Measurements from ENCODE around the gene RUNX3.
"Not testable (repeated sequence)": the region's sequence is repeated elsewhere in the genome, so short reads cannot be mapped to it uniquely, and the experiment has no call there.

Gene RUNX3

DNA sequence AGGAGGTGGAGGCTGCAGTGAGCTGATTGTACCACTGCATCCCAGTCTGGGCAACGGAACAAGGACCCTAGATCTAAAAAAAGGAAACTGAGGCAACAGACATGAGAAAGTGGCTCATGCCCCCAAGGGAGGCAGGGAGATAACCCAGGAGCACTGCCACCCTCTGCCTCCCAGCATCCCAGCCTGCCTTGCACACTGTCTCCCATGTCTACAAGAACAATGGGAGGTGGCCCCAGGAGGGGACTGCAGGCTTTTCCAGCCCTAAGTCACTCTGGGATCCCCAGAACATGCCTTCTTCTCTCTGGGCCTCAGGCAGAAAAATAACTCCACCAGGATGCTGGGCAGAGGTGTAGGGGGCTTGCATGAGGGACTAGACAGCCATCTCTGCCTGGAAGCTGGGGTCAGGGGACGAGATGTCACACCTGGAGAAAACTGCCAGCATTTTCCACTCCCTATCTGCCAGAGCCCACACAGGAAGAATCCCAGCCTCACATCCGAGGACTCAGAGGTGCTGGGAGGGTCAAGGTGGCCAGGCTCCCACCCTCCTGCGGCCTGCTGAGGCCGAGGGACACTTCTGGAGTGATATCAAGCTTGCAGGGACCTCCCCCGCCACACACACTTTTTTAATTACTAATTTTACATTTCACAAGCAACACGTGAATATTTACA, 21.4 kb downstream of the RUNX3 start:
- TF ChIP-seq POLR2AphosphoS5 (IDR thresholded peaks at IDR 0.05; ENCODE audit: low read depth, low read length) (0 out of 2 replicates have a peak, but pooled peaks have one; percentile 34), POLR2A (IDR thresholded peaks at IDR 0.05; ENCODE audit: low read depth, low read length) (0 out of 2 replicates have a peak, but pooled peaks have one; percentile 32), TAF1 (IDR thresholded peaks at IDR 0.05; ENCODE audit: borderline replicate concordance, low read depth, low read length) (no peak)
- FAIRE-seq (no peak), DNase-seq (ENCODE audit: insufficient read length) (peak; percentile 10)

DNA sequence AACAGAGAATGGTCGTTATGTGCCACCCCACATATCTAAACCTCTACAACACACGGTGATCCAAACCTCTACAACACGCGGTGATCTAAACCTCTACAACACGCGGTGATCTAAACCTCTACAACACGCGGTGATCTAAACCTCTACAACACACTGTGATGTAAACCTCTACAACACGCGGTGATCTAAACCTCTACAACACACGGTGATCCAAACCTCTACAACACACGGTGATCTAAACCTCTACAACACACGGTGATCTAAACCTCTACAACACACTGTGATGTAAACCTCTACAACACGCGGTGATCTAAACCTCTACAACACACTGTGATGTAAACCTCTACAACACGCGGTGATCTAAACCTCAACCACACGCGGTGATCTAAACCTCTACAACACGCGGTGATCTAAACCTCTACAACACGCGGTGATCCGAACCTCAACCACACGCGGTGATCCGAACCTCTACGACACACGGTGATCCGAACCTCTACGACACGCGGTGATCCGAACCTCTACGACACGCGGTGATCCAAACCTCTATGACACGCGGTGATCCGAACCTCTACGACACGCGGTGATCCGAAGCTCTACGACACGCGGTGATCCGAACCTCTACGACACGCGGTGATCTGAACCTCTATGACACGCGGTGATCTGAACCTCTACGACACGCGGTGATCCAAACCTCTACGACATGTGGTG, 22.3 kb downstream of the RUNX3 start:
- not testable (repeated sequence) for DNase-seq (ENCODE audit: insufficient read length); FAIRE-seq

DNA sequence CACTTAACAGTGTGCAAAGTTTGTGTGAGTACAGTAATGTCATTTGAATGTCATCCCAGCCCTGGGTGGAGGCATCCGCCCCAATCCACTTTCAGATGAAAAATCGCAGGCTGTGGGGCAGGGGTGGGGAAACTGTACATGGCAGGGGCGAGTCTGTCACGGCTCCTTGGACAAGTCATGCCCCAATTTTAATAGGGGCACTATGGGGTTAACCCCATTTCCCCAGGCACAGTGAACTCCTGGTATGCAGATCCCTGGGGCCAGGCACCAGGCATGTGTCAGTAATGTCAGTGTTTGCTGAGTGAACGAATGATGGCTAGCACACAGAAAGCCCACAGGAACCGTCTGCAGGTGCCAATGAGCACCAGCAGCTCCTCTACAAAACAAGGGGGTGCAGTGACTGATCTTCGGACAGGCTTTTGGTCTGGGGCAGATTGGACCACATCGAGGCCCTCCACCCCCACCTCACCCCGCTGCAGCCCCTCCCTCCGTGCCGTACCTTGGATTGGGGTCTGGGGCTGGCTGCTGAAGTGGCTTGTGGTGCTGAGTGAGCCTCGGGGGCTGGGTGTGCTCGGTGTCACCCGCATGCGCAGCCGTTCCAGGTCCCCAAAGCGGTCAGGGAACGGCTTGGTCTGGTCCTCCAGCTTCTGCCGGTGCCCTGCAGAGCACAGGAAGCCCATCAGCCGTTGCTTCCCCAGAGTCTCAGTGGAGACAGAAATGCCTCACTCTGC, 23.2 kb downstream of the RUNX3 start:
- DNase-seq (ENCODE audit: insufficient read length) (peak; percentile 13), FAIRE-seq (no peak)
- TF ChIP-seq POLR2A (IDR thresholded peaks at IDR 0.05; ENCODE audit: low read depth, low read length), result no peak
- no peak for TF ChIP-seq TAF1 (IDR thresholded peaks at IDR 0.05; ENCODE audit: borderline replicate concordance, low read depth, low read length)
- no peak for TF ChIP-seq POLR2AphosphoS5 (IDR thresholded peaks at IDR 0.05; ENCODE audit: low read depth, low read length)

DNA sequence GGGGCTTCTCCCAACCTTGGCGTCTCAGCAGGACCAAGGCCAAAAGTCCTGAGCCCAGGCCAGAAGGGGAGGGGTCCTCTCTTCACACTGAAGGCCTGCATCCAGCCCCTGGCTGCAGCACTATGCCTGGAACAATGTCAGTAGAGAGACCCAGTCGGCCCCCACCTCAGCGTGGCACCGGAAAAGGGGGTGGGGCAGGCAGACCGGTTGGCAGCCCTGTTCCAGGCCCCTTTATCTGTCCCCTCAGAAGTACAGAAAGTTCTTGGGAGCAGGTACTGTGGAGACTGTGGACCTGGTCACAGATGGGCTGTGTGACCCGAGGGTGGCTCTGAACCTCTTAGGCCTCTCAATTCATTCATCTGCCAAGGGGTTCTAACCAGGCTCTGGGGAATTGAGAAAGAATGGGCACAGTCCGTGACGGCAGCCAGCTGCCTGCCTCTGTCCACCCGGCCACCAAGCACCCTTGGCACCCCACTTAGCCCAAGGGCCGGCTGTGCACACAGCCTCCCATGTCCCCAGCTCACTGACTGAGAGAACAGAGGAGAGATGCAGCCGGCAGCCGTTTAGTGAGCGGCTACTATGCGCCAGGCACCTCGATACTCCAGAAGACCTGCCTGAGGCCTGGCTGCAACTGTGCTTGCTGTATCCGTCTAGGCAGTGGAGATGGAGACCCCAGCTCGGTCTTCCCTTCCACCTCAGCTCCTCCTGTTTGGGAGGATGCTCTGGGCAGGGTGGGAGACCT, 23.9 kb downstream of the RUNX3 start:
- FAIRE-seq (no peak), DNase-seq (ENCODE audit: insufficient read length) (no peak)
- TF ChIP-seq POLR2AphosphoS5 (IDR thresholded peaks at IDR 0.05; ENCODE audit: low read depth, low read length) (no peak), POLR2A (IDR thresholded peaks at IDR 0.05; ENCODE audit: low read depth, low read length) (no peak), TAF1 (IDR thresholded peaks at IDR 0.05; ENCODE audit: borderline replicate concordance, low read depth, low read length) (no peak)

DNA sequence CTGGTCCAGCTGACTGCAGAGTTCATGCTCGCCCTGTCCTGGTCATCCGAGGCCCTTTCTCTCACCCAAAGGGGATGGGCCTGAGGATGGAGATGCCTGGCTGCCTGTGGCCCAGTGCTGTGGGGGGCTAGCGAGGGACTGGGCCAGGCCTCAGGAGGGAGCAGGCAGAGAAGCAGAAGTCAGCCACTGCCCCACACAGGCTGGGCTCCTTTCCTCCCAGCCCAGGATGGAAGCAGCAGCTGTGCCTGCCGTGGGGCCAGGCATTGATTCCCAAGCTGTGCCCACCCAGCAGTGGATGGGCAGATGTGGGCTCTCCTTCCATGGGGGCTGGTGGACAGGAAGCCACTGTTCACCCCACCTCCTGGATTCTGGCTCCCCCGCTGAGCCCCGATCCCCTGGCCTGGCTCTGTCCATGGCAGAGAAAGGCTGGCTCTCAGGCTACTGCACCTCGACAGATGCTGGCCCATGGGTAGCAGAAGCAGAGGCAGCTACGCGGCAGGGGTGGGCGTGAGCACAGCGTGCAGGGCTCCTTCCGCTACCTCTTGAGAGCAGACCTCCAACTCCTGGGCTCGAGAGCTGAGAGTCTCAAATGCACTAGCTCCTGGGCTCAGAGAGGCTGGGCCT, 24.6 kb downstream of the RUNX3 start:
- FAIRE-seq, result no peak
- TF ChIP-seq POLR2AphosphoS5 (IDR thresholded peaks at IDR 0.05; ENCODE audit: low read depth, low read length) (peak; percentile 34; the same call in 1 of the 2 replicates), POLR2A (IDR thresholded peaks at IDR 0.05; ENCODE audit: low read depth, low read length) (no peak)
- DNase-seq (ENCODE audit: insufficient read length), result peak; percentile 23

DNA sequence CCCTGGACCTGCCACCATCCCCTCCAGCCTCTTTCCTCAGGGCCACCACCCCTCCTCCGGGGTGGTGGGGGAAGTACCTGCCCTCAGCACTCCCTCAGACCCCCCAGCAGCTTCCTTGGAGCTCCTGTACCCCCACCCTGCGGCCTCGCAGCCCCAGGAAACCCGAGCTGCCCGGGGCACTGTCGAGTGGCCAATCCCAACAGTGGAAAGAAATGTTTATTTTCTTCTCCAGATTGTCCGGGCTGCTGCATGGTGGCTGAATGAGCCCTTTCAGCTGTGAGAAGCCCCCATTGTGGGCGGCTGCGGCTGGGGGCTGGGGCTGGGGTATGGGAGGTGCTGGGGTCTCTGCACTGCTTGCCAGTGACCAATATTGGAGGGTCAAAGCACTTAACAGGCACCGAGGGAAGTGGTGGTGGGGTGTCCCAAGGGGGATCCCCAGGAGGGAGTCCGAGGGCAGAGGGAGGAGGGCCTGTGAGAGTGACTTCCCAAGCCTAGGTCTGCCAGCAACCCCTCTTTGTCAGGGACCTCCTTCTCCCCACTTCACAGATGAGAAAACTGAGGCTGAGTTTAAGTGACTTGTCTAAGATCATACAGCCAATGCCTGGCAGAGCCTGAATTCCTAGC, 25.2 kb downstream of the RUNX3 start:
- DNase-seq (ENCODE audit: insufficient read length), result peak; percentile 30
- FAIRE-seq, result no peak
- TF ChIP-seq POLR2AphosphoS5 (IDR thresholded peaks at IDR 0.05; ENCODE audit: low read depth, low read length) (no peak), TAF1 (IDR thresholded peaks at IDR 0.05; ENCODE audit: borderline replicate concordance, low read depth, low read length) (no peak), POLR2A (IDR thresholded peaks at IDR 0.05; ENCODE audit: low read depth, low read length) (no peak)

DNA sequence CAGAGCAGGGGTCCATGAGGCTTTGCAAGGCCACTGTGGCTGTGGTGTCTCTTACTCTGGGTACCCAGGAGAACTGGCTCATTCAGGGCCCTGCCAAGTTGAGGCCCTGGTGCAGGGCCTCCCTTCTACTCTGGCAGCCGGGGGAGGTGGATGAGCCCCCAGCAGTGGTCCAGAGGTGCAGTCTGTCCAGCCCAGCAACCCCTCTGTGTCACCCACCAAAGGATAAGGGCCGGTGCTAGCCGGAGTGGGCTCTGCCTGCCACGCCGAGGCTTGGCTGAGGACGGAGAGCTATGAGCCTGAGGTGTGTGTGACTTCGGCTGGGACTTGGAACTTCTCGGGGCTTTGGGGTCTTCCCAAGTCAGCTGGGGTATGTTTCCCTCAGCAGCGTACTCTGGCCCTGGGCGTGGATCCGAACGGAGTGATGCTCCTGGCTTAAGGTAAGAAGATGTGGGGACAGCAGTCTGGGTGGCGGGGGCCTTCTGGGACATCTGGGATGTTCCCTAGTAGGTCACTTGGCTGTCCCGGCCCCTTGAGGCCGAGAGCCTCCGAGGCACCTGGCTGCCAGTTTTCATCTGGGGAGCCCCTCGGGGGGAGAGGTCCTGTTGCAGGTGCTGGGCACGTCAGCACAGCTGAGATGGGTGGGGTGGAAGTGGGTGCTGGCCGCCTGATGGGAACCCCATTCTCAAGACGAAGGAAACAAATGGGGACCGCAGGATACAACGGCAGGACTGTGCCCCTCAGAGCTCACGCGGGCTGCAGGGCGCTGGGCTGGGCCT, 25.9 kb downstream of the RUNX3 start:
- no peak for FAIRE-seq
- TF ChIP-seq TAF1 (IDR thresholded peaks at IDR 0.05; ENCODE audit: borderline replicate concordance, low read depth, low read length) (no peak), POLR2AphosphoS5 (IDR thresholded peaks at IDR 0.05; ENCODE audit: low read depth, low read length) (no peak), POLR2A (IDR thresholded peaks at IDR 0.05; ENCODE audit: low read depth, low read length) (no peak)
- DNase-seq (ENCODE audit: insufficient read length), result peak; percentile 25

DNA sequence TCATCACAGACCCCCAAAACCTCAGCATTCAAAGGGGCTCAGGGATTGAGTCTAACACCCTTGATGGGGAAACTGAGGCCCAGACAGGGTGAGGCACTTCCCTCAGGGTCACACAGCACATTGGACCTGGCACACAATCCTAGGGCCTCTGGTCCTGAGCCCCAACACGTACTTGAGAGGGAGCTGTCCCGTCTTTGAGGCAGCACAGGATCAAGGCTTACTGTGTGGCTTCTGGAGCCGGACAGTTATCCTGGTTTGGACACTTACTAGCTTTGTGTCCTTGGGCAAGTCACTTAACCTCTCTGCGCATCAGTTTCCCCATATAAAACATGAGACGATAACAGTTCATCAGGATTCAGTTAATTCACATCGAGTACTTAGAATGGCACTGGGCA, 26.5 kb downstream of the RUNX3 start:
- TF ChIP-seq TAF1 (IDR thresholded peaks at IDR 0.05; ENCODE audit: borderline replicate concordance, low read depth, low read length) (no peak), POLR2A (IDR thresholded peaks at IDR 0.05; ENCODE audit: low read depth, low read length) (0 out of 2 replicates have a peak, but pooled peaks have one; percentile 6), POLR2AphosphoS5 (IDR thresholded peaks at IDR 0.05; ENCODE audit: low read depth, low read length) (no peak)
- FAIRE-seq (no peak), DNase-seq (ENCODE audit: insufficient read length) (peak; percentile 9)

DNA sequence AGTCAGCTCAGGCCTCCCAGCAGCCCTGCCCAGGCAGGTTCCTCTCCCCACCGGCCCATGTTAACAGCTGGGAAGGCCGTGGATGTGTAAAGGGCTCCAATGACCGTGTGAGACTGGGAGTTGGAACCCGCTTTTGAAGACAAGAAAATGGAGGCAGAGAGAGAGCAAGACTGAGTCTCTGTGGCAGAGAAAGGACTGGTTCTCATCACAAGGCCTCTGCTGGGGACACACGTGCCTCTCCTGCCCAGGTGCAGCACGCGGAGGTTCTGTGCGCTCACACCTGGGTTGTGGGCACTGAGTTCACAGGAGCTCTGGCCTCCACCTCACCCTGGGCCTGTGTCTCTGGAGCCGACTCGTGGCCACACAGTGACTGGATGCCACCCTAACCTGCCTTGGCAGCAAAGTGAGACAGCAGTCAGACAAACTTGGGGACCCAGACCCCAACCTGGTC, 27.0 kb downstream of the RUNX3 start:
- no peak for FAIRE-seq
- TF ChIP-seq POLR2AphosphoS5 (IDR thresholded peaks at IDR 0.05; ENCODE audit: low read depth, low read length) (0 out of 2 replicates have a peak, but pooled peaks have one; percentile 18), POLR2A (IDR thresholded peaks at IDR 0.05; ENCODE audit: low read depth, low read length) (peak; percentile 52; the same call in 1 of the 2 replicates), TAF1 (IDR thresholded peaks at IDR 0.05; ENCODE audit: borderline replicate concordance, low read depth, low read length) (no peak)
- peak; percentile 19 for DNase-seq (ENCODE audit: insufficient read length)

DNA sequence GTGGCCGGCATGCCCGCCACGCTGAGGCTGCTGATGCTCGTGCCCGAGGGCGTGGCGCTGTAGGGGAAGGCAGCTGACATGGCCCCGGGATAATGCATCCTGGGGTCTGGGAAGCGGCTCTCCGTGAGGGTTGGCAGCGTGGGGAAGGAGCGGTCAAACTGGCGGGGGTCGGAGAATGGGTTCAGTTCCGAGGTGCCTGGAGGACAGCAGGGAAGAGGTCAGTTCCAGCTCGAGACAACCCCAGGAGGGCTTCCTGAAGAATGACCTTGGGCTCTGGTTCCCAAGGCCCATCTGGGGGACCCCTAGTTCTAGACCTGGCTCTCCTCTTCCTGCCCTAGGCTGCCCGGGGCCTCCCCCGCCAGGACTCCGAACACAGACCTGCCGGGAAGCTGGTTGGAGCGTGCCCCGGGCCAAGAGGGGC, 27.6 kb downstream of the RUNX3 start:
- TF ChIP-seq POLR2AphosphoS5 (IDR thresholded peaks at IDR 0.05; ENCODE audit: low read depth, low read length) (no peak), TAF1 (IDR thresholded peaks at IDR 0.05; ENCODE audit: borderline replicate concordance, low read depth, low read length) (no peak), POLR2A (IDR thresholded peaks at IDR 0.05; ENCODE audit: low read depth, low read length) (no peak)
- FAIRE-seq, result no peak
- peak; percentile 19 for DNase-seq (ENCODE audit: insufficient read length)

Data from GM12892 (cell line).